ENCODE results near the gene BRWD1.

BRWD1 gene

DNA sequence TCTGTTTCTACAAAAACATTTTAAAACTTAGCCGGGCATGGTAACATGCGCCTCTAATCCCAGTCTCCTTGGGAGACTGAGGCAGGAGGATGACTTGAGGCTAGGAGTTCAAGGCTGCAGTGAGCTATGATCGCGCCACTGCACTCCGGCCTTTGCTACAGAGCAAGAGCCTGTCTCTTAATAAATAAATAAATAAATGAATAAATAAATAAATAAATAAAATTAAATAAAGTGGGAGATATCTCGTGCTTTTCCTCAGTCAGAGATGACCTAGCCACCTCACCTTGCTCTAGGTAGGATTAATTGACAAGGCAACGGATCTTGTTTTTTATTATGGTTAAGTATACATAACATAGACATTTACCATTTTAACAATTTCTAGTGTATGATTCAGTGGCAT is 14.3 kb upstream of the BRWD1 start:
- DNase-seq (ENCODE audit: low spot score) = no peak

DNA sequence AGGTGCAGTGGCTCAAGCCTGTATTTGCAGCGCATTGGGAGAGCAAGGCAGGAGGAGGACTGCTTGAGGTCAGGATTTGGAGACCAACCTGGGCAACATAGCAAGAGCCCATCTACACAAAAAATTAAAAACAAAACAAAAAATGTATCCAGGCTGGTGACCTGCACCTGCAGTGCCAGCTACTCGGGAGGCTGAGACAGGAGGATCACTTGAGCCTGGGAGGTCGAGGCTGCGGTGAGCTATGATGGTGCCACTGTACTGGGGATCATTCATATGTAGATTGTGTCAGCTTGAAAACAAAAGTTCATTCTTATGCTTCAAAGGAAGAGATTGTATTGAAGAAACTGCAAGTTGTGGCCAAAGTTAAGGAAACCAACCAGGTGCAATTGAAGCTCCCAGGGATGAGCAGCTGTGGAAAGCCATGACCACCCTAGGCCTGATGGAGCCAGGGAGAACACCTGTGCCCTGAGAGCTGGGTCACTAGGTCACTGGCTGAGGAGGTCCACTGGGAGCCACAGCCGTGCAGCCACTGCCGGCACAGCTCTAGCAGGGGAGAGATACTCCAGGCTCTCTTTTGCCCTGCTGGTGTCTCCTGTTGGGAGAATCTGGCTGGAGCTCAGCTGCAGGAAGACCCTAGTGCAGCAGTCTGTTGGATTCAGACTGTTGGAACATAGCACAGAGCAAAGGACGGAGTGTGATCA is 13.3 kb upstream of the BRWD1 start:
- DNase-seq (ENCODE audit: low spot score) = no peak

DNA sequence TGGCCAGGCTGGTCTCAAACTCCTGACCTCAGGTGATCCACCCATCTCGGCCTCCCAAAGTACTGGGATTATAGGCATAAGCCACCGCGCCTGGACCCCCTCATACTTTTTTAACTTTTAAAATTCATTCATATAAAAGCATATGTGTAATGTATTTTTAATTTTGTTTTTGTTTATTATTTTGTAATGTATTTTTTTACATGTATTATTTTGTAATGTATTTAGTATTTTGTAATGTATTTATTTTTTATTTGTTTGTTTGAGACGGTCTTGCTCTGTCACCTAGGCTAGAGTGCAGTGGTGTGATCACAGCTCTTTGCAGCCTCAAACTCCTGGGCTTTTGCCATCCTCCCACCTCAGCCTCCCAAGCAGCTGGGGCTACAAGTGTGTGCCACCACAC is 12.0 kb upstream of the BRWD1 start:
- no peak for DNase-seq (ENCODE audit: low spot score)

DNA sequence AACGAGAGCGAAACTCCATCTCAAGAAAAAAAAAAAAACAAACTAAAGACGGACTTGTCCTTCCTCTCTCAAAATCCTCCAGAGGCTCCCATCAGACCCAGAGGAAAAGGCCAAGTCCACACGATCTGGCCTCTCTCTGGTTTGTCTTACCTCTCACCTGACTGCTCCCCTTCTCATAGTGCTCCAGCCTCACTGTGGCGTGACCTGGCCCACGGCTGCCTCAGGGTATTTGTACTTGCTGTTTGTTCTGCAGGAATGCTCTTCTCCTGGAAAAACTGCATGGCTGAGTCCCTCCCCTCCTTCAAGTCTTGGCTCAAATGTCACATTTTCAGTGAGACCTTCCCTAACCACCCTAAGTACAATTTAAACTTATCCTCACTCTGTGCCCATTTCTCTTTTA is 8.0 kb upstream of the BRWD1 start:
- no peak for DNase-seq (ENCODE audit: low spot score)

DNA sequence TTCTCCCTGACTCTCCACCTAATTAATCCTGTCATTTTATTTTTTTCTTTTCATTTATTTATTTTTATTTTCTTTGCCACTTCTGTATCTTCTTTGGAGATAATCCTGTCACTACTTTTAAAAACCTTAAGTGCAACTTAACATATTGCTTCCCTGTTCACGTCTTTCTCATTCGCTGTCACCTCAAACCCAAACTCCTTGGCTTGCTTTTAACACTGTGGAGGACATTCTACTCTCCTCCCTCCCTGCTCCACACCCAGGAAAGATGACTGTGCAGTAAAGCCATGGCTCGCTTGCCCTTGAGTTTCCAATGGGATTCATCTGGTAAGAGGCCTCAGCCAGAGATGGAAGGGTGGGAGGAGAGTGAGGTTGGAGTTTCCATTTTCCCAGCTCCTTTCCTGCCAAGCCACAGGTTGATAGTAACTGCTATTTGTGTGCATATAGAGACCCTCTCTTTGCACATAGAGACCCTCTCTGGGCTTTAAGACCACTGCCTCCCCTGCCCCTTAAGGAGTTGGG is 6.4 kb upstream of the BRWD1 start:
- no peak for DNase-seq (ENCODE audit: low spot score)

DNA sequence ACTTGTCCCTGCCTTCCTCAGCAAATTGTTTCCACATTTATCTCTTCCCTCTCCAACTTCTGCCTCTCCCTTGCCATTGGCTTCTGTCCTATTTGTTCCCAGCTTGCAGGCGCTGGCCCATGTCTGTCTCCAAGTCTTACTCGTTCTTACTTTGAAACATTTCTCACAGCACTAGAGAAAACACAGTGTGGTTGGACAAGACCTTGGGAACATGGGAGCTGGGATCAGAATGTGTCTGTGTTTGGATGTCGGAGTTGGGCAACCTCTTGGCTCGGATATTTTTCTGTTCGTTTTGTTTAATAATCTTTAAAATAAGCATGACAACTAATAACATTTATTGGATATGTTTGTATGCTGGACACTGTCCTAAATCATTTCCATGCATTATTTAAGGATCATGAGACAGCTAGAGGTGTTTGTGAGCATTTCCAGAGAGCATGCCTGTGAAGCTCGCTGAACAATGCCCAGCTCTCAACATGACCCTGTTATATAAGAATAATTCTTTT is 5.9 kb upstream of the BRWD1 start:
- no peak for DNase-seq (ENCODE audit: low spot score)

DNA sequence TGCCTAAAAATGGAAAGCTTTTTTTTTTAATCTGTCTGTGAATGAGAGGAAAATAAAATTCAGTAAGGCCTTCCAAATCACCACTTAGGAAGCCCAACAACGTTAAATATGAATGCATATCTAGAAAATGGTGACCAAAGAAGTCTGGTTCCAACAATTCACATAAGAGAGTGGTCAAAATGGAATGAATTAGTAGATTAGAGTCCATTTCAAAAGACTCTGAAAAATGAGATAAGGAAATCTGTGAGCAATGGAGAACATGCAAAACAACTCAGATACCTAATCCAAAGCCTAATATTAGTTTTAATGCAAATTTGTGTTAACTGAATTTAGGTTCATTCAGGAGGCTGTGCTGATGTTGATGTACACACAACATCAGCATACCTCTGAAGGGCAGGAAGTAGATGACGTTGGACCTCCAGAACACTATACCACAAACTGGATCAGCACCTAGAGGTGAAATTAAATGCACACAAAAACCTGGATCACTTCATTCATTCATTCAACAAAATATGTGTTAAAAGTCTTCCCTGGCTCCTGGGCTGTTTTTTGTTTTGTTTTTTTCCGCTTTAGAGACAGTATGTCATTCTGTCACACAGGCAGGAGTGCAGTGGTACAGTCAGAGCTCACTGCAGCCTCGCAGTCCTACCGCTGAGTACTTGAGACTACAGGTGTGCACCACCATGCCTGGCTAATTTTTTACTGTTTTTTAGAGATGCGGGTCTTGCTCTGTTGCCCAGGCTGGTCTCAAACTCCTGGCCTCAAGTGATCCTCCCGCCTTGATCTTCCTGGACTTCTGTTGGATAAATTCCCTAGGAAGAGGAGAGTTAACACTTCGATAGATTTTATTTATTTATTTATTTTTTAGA is 4.9 kb upstream of the BRWD1 start:
- no peak for DNase-seq (ENCODE audit: low spot score)

DNA sequence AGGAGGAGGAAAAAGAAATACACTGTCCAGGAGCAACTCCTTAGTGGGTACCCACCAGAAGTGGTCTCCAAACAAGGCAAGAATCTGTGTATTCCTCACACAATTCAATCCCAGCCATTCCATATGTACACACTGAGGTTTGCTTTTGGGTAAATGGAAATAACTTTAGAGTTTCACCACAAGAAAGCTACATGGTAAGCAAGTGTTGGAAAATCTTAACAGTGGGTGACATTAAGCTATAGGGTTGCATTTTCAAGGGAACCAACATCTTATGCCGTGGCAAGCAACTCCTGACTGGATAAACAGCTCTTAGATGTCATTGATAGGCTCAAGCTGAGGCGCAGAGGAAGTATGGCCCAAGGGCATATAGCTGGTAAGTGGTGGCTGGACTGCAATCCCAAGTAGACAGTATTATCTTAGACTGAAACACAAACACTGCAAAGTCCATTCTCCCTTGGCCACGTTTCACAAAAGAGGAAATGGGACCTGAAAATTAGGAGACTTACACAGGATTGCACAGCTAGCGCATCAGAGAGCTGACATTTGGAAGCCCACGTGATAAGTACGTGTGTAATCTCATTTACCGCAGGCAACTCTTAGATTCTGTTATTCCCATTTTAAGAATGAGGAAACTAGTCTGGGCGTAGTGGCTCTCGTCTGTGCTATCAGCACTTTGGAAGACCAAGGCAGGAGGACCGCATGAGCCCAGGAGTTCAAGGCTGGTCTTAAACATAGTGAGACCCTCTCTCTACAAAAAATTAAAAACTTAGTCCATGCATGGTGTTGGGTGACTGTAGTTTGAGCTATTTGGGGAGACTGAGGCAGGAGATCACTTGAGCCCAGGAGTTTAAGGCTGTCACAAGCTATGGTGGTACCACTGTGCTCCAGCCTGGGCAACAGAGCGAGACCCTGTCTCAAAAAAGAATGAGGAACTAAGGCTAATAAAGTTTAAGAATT is 4.0 kb upstream of the BRWD1 start:
- peak; percentile 33 for DNase-seq (ENCODE audit: low spot score)

DNA sequence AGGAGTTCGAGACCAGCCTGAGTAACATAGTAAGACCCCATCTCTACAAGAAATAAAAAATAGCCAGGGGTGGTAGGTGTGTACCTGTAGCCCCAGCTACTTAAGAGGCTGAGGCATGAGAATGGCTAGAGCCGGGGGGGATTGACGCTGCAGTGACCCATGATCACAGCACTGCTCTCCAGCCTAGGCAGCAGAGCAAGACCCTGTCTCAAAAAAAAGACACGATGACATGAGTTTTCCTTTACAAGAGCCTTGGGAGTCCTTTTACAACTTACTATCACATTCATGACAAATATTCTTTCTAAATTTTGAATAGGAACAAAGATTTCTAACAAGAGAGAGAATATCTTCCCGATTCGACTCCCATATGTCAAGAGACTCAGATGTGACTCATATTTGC is 3.3 kb upstream of the BRWD1 start:
- no peak for DNase-seq (ENCODE audit: low spot score)

DNA sequence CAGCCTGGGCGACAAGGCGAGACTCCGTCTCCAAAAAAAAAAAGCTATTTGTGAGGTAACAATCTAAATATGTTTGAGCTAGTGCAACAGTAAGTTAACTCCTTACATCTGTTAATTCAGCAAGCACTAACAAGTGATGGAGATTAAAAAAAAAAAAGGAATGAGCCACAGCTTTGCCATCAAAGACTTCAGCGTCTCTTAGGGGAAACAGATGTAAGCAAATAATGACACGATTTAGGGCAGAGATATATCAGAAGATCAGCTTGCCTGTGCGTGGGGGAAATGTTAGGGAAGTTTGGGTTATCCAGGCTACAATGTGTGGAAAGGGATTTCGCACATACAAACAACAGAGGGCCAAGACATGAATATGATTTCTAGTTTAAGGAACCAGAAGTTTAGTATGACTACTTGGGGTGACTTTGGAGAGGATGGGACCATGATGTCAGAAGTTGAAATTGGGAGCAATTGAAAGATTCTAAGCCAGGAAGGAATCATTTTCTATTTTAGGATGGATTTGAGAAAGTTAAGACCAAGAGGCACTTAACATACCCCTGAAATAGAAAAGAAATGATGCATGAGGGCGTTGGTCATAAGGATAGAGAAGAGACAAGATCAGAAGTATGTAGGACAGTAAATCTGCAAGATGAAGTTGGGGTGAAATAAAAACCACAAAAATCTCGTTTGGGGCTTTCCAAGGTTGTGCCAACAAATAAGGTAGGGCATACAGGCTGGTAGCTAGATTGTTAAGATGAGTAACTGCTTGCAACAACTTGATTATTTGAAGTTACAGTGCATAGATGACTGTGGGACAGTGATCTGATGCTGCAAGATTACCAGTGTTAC is 2.4 kb upstream of the BRWD1 start:
- no peak for DNase-seq (ENCODE audit: low spot score)

DNA sequence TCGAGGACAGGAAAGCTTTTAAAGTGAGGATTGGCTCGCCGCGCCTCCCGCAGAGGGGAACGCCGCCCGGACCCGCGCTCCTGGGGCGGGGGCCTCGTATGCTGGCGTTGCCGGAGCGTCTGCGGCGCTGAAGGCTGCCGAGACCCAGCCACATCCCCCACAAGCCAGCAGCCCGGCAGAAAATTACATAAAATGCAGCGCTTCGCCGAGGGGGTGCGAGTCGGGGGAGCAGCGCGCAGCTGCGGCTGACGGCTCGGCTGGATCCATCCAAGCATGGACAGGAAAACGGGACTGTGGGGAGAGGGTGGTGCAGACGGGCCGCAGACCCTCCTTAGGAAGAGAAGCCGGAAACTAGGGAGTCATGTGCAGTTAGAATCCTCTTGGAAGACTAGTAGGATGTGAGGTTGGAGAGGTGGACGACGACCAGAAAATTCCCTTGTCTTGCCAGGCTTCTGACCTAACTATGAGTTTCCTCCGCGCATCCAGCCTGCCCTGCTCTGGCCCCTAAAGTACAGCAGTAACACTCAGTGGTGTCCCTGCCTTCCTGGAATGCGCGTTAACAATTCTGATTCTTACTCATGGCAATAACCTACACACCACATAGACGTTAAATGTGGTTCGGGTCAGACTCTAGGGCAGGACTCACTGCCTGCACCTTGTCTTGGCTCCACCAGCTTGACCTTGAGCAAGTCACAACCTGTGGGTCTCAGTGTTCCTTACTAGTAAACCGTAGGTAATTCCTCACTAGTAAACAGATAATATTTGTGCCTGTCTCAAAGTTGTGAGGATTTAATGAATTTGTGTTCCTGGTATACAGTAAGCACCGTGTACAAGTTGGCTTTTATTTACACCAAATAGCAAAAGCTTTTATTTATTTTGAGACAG is 953 bp upstream of the BRWD1 start:
- DNase-seq (ENCODE audit: low spot score) = peak; percentile 63

DNA sequence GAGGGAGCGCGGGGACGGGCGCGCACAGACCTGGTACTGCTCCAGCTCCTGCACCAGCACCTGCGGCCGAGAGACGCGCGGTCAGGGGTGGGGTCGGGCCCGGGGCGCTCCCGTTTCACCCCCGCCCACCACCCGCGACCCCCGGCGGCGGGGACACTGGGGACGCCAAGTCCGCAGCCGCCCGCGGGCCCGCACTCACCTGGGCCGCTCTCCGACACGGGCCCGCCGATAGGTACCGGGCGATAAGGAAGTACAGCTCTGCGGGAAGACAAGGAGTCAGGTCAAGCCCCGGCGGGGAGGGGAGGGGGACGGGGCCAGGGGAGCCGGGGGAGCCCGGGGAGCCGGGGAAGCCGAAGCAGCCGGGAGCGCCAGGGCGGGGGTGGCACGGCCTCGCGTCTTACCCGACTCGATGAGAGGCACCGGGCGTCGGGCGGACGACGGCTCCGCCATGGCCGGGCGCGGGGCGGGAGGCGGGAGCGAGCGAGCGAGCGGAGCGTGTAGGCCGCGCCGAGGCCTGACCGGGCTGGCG is 326 bp downstream of the BRWD1 start:
- no peak for DNase-seq (ENCODE audit: low spot score)

DNA sequence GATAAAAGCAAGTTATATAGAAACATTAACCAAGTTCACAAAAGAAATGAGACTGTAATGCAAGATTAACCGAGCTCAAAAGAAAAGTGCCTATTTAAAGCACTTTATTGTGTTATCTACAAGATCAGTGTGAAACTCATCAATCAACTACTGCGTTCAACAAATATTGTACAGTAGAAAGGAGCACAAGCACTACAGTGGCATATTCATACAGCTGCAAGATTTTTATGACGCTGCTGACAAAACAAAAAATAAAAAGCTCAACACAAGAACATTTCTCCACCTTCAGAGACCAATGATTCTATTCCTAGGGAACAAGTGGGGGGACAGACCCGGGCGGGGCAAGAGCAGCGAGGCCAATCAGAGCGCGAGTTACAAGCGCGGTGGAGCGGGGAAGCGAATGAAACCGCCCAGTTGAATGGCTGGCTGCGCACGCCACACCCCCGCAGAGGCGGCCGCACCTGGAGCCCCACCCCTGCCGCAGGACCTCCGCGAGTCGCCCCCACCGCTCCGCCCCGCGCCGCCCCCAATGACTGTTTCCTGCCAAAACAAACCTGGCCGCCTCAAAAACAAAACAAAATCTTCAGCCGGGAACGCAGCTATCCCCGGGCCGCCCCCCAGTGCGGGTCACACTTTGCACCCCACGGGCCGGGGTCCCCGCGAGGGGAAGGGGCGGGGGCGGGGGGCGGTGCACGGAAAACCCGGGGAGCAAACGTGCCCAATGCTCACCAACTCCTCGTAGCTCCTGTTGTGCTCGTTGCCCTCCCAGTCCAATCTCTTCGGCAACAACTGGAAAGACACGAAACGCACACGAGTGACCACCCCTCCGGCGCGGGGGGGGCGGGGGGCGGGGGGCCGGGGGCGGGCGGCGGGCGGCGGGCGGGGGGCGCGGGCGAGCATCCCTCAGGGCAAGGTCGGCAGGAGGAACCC is 1.1 kb downstream of the BRWD1 start:
- DNase-seq (ENCODE audit: low spot score) = peak; percentile 95

DNA sequence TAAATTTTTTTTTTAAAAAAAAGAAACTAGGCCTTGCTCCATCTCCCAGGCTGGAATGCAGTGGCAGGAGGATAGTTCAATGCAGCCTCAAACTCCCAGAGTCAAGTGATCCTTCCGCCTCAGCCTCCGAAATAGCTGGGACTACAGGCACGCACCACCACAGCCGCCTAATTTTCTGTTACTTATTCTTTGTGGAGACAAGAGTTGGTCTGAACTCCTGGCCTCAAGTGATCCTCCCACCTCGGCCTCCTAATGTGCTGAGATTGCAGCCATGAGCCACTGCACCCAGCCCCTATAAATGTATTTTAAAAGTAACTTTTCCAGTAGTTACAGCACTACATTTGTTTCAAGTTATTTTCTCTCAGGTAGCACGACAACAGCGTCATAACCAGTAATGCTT is 2.3 kb downstream of the BRWD1 start:
- no peak for DNase-seq (ENCODE audit: low spot score)

DNA sequence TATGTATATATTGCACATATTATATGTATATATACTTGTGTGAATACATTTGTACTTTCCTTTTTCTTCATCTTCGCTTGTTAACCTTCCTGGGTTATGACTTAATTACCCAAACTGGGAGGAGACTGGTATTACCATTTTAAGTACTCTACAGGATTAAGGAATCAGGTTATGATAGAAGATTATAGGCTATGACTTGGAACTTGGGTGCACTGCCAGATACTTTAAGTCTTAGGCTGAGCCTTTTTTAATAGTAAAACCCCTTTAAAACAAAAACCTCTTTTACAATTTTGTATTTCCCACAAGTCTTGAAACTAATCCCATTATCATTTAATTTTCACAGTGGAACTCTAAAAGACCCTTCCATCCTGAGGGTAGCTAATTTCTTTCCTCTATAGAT is 6.0 kb downstream of the BRWD1 start:
- DNase-seq (ENCODE audit: low spot score) = no peak

DNA sequence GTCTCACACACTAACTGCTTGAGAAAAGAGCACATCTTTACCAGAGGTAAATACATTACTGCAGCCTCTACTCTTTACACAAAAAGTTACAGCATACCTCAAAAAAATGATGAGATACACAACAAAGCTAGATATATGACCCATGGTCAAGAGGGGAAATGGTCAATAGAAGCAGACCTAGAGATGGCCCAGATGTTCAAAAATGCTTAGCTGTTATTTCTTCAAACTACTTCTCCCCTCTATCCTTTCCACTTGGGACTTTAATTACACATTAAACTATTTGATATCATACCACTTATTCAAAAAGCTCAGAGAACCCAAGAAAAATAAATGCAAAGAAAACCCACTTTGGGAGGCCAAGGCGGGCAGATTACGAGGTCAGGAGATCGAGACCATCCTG is 12.8 kb downstream of the BRWD1 start:
- no peak for DNase-seq (ENCODE audit: low spot score)

DNA sequence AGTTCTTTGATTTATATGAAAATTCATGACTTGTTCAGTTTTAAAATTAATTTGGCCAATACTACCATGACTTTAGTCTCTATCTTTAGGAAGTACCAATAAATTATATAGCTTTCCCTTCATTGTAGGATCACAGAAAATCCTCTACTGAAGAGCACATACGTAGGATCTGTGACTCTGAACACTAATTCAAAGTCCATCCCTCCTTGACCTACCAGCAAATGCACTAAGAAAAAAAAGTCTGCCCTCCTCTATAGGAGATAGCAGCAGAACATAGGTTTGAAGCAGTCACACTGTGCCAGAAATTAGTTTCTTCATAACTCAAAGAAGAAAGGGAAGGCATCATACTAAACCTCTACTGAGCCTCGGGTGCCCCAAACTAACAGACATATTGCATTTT is 16.5 kb downstream of the BRWD1 start:
- DNase-seq (ENCODE audit: low spot score) = no peak

DNA sequence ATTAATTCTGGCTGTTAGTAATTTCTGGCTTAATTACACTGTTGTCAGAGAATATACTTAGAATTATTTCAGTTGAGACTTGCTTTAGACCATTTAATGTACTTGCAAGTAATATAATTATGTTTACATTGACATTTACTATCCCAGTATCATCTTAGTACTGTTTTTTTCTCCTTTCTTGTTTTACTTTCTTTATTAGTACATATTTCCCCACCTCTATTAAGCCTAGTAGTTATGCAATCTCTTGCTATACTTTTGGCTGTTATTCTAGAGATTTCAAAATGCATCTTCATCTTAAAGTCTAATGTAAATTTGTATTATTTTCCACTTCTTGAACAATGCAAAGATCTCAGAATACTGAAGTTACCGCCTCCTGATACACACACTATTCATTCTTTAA is 24.4 kb downstream of the BRWD1 start:
- no peak for DNase-seq (ENCODE audit: low spot score)

DNA sequence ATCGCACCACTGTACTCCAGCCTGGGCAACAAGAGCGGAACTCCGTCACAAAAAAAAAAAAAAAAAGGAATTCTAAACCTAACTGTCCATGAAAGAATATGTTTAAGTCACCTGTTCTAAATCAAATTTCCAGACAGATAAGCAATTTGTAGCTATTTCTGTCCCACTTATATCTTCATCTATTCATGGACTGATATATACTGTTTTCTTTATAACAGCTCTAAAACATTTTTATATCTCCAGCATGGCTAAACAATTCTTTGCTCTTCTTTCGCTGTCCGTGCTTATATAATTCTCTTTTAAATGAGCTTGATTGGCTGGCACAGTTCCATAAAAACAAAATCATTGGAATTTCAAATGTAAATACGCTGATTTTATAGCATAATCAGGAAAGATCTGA is 30.5 kb downstream of the BRWD1 start:
- no peak for DNase-seq (ENCODE audit: low spot score)
